Stimulated activated CD4-positive, alpha-beta T cell treated with anti-CD3 and anti-CD28 coated beads, Interleukin-4, amount 100 ng/mL, for 1 hour (primary cell): ENCODE data around the gene IGDCC3.
"Not testable (repeated sequence)": the region's sequence is repeated elsewhere in the genome, so short reads cannot be mapped to it uniquely, and the experiment has no call there.

Source experiments
- DNase-seq: peaks from one replicate; pipeline ENCODE4 v3.0.0-alpha.2; 2020

Gene IGDCC3

DNA sequence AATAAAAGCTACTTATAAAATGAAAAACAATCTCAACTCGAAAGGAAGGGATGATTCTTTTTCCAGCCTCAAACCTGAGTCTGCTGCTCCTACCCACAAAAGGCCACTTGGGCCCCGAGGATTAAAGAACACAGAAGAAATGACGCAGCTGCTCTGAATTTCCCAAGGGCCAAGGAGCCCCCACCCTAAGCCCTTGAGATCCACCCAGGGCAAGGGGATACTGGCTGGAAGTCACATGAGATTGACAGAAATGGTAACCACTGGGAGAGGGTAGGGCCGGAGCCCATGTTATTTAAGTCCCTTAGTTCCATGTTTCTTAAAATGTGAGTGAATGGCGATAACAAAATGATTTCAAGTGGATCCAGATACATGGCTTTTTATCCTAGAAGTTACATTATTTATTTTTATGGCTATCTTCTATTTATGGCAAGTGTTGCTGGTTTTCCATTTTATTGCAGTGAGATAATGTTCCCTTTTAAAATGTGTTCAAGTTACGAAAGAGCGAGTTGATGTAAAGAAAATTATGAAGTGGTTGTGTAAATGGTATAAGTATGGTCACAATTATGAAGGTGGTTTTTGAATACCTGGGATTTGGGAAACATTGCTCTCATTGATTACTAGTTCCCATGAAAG lies 28.1 kb upstream of the IGDCC3 start:
- no peak for DNase-seq

DNA sequence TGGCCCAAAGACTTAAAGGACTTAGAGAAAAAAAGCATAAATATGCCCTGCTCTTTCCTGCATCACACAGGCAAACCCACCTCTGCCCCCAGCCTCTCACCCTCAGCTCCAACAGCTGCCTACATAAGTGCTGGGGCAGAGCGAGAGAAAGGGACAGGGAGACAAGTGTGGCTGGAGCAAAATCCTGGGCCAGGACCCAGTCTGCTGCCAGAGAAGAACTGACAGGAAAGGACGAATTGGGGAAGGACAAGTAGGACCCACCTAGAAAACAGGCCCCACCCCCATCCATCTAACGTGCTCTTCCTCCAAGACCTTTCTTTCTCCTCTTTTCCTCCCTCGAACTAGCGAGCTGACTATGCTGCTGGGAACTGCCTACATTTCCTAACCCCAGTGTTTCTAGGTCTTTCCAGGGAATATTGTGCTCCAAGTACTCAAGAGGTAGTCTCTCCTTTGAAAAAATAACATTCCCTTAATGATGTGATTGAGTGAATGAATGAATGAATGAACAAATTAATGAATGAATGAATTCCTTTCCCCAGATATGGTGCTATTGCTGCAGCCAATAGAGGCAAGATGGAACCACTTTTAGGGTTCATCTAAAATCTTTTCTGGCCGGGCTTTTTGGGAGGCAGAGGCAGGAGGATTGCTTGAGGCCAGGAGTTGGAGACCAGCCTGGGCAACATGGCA lies 26.5 kb upstream of the IGDCC3 start:
- DNase-seq = no peak

DNA sequence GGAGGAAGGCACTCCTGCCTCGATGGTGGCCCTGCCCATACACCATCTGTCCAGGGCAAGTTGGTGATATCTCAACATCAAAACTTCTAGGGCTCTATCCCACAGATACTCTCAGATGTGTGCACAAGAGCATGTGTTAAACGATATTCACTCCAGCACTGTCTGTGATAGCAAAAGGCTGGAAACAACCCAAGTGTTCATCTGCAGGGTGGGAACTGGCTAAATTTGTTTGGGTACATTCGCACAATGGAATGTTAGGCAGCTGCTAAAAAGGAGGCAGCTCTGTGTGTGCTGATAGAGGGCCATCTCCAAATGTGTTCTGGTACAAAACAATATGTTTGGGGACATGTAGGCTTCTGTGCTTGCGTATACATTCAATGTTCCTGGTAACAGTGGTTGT lies 25.2 kb upstream of the IGDCC3 start:
- DNase-seq = no peak

DNA sequence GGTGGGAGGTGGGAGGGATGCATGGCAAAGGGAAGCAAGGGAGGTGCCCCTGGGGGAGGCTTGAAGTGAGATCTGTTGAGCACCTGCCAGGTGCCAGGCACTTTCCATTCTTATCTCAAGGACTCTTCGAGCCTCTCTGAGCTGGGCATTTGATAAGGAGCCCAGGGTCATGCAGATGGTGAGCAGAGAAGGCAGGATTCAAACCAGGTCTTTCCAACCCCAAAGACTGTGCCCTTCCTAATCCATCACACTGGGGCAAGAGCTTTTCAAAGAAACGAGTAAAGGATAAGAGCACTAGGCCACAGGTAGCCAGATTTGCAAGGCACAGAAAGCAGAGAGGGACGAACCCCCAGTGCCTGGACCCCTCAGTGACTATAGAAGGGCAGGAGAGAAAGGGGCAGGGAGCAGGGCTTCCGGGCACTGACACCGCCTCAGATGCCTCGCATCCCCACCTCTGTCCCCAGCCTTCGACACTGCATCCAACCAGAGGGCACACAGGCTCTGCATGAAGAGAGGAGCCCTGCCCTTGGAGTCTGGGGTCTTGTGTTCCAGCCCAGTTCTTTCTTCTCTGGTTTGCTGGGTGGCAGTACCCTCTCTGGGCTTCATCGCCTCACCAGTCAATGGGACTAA lies 23.9 kb upstream of the IGDCC3 start:
- no peak for DNase-seq

- DNase-seq = peak; percentile 52
Observed at GRCh38 chr15:65400760-65401610, 23.2 kb upstream of the IGDCC3 start.

GRCh38 chr15:65399997-65400396 lies 22.2 kb upstream of the IGDCC3 start:
- DNase-seq = no peak

DNA sequence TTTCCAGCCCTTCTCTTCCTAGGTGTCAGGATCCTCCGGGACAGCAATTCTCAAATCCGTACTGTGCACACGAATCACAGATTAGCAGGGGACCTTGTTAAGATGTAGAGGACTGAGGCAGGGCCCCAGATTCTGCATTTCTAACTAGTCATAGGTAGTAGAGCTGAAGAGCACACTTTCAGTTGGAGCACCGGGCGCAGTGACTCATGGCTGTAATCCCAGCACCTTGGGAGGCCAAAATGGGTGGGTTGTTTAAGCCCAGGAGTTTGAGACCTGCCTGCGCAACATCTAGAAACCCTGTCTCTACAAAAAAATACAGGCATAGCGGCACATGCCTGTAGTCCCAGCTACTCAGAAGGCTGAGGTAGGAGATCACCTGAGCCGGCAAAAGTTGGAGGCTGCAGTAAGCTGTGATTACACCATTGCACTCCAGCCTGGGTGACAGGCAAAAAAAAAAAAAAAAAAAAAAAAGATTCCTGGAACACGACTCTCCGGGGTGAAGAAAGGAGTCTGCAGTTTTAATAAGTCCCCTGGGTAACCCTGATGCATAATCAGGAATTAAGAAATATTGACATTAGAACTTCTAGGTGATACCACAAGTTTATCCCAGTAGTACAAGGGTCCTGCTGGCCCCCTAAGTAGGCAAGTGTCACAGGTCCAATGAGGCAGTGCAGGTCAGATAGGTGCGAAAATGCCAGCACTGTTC lies 21.4 kb upstream of the IGDCC3 start:
- DNase-seq = no peak

GRCh38 chr15:65398486-65398885 lies 20.7 kb upstream of the IGDCC3 start:
- not testable (repeated sequence) for DNase-seq

DNA sequence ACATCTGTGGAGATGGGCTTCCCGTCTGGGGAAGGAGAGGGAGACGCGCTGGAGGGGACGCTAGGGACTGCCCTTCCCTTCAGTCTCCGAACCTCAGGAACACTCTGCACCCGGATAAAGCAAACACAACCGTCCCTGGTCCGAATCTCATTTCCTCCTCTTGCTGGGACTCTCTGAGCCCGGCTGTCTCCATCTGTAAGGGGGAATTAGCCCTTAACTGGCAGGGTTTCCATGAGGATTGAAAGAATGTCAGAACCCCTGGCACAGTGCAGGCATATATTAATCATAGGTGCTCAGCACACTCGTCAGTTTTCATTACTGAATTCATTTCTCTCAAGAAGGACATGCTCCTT lies 19.1 kb upstream of the IGDCC3 start:
- no peak for DNase-seq

- DNase-seq = no peak
Observed at GRCh38 chr15:65396283-65396964, 18.6 kb upstream of the IGDCC3 start.

DNA sequence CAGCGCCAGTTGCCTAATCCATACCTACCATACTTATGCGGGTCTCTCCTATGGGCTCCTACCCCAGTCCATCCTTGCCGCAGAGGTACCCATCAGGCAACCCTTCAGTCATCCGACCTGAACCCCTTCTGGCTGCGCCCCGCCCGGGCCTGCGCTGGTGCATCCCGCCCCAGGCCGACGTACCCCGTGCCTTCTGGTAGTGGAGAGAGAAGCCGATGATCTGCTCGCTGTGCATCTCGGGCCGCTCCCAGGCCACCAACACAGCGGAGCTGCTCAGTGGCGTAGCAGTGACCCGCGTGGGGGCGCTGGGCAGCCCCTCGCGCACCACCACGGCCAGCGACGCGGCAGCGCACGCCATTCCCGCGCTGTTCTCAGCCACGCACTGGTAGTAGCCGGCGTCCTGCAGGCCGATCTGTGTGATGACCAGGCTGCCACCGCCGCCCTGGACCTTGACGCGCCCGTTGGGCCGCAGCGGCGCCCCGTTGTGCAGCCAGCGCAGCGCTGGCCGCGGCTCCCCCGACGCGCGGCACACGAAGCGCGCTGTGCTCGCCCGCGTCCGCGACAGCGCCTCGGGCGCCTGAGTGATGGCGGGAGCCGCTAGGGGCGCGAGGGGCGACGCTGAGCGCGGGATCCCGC lies 17.9 kb upstream of the IGDCC3 start:
- no peak for DNase-seq

DNA sequence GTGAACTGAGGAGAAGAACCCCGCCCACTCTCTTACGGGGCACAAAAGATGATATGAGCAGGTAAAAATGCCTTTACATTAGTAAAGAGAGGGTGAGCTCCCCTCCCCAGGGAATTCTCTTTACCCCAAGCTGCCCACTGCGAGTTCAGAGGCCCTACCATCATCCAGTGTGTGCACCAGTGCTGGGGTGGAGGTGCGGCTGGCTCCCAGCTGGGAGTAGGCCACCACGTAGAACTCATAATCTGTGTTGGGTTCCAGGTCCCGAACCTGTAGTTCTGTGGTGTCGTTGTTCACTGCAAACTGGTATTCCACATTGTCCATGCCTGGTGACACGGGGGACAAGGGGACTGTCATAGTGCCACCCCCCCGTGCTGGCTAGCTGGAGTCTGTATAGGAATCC lies 17.1 kb upstream of the IGDCC3 start:
- DNase-seq = no peak

GRCh38 chr15:65394280-65394789 lies 16.5 kb upstream of the IGDCC3 start:
- DNase-seq = no peak

GRCh38 chr15:65393557-65393956 lies 15.8 kb upstream of the IGDCC3 start:
- no peak for DNase-seq

DNA sequence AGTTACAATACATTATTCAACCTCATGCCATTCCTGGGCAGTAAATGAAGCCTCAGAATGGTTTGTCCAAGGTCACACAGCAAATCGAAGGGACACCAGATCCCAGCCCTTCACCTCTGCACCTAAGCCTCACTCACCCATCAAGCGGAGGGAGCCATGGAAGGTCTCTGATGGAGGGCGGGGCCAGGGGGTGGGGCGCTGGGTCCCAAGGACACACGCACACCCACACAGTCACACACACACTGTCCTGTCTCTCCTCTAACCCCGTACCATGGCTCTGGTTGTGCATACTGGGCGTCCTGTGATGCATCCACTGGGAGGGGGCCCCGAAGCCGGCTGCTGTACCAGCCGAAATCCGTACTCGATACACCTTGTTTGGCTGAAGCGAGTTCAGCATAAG lies 15.3 kb upstream of the IGDCC3 start:
- no peak for DNase-seq

GRCh38 chr15:65392368-65392767 lies 14.6 kb upstream of the IGDCC3 start:
- no peak for DNase-seq

- DNase-seq = no peak
Observed at GRCh38 chr15:65391732-65392131, 13.9 kb upstream of the IGDCC3 start.

DNA sequence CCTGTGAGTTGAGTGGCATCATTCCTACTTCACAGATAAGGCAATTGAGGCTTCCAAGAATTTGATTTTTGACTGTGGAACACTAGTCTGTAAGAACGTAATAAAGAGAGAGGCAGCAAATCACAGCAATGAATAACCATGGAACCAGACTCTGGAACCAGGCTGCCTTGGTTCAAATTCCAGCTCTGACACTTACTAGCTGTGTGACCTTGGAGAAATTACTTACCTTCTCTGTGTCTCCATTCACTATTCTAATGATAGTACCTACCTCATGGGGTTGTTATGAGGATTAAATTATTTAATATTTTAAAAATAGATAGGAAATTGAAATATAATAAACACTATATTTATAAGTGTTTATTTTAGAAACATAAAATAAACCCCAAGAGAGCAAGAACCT lies 12.6 kb upstream of the IGDCC3 start:
- DNase-seq = no peak

GRCh38 chr15:65389226-65389625 lies 11.4 kb upstream of the IGDCC3 start:
- no peak for DNase-seq

DNA sequence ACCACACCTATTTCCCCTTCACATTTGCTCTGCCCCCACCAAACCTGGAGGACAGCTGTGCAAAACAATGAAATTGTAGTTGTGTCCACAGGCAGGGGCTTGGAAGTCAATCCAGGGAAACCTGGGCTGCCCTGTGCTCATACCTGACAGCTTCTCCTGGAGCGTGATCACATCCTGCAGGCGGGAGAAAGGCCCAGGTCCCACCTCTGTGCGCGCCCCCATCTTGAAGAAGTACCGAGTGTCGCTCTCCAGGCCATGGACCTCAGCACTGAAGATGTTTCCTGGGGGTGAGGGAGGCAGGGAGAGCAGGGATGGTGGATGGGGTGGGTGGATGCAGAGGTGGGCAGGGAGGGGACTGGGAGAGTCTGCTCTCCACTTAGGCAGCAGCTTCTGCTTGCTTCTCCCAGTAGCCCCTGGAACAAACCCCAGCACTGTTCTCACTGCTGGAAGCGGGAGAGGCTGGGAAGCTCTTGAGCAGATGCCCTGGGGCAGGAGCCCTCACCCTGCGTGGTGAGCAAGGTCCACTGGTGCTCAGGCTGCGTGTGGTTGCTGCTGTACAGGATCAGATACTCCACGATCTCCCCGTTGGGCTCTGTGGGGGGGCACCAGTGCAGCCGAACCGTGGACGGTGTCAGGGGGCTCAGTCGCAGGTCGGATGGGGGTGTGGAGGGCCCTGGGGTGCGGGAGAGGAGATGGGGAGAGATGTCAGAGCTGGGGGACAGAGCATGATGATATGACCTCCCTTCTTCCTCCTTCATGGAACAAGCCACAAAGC lies 10.7 kb upstream of the IGDCC3 start:
- DNase-seq = no peak

DNA sequence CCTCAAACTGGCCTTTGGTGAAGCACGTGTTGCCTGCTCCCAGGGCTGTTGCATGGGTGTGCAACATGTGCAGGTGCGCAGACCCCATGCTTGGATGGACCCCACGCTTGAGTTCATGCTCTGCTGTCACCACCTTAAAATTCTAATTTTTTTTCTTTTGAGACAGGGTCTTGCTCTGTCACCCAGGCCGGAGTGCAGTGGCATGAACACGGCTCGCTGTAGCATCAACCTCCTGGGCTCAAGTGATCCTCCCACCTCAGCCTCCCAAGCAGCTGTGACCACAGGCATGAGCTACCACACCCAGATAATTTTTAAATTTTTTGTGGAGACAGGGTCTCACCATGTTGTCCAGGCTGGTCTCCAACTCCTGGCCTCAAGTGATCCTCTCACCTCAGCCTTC lies 9.1 kb upstream of the IGDCC3 start:
- no peak for DNase-seq
